Inflammatory macrophage treated with lipopolysaccharide for 1 hour (primary cell): ENCODE measurements around the gene MXRA7.

Experiments
- DNase-seq, 2 donors: peaks; one replicate each; pipeline ENCODE4 v3.0.0-alpha.2; 2020 to 2022

Gene MXRA7

GRCh38 chr17:76696763-76697701 lies 13.7 kb downstream of the MXRA7 start:
- no peak for DNase-seq

GRCh38 chr17:76695059-76695831 lies 15.5 kb downstream of the MXRA7 start:
- DNase-seq, result no peak

GRCh38 chr17:76691379-76692191 lies 19.2 kb downstream of the MXRA7 start:
- no peak for DNase-seq

- no peak for DNase-seq
Measured at GRCh38 chr17:76690596-76691280, 20.0 kb downstream of the MXRA7 start.

GRCh38 chr17:76689859-76690258 lies 20.9 kb downstream of the MXRA7 start:
- no peak for DNase-seq

GRCh38 chr17:76688165-76688622 lies 22.6 kb downstream of the MXRA7 start:
- DNase-seq, result no peak

- no peak for DNase-seq
Measured at GRCh38 chr17:76687298-76688164, 23.2 kb downstream of the MXRA7 start.

GRCh38 chr17:76686538-76687297 lies 24.0 kb downstream of the MXRA7 start:
- DNase-seq, result no peak

- DNase-seq, result no peak
Measured at GRCh38 chr17:76685846-76686245, 24.9 kb downstream of the MXRA7 start.

GRCh38 chr17:76685366-76685765 lies 25.4 kb downstream of the MXRA7 start:
- DNase-seq, result no peak

- no peak for DNase-seq
Measured at GRCh38 chr17:76684756-76685155, 26.0 kb downstream of the MXRA7 start.

GRCh38 chr17:76683921-76684745 lies 26.6 kb downstream of the MXRA7 start:
- no peak for DNase-seq

- DNase-seq, result no peak
Measured at GRCh38 chr17:76683011-76683755, 27.6 kb downstream of the MXRA7 start.

GRCh38 chr17:76682296-76682695 lies 28.5 kb downstream of the MXRA7 start:
- no peak for DNase-seq

GRCh38 chr17:76681222-76682137 lies 29.3 kb downstream of the MXRA7 start:
- DNase-seq, result peak; percentile 48 to 72

- DNase-seq, result peak; percentile 33 to 60
Measured at GRCh38 chr17:76679239-76679638, 31.5 kb downstream of the MXRA7 start.

- DNase-seq, result no peak
Measured at GRCh38 chr17:76678330-76678729, 32.4 kb downstream of the MXRA7 start.

- DNase-seq, result no peak
Measured at GRCh38 chr17:76677406-76677805, 33.4 kb downstream of the MXRA7 start.
